ENCODE data around the gene DDAH2. TPM values are rescaled to one million over a fixed set of nuclear protein-coding genes. Genes with fewer than 3 reads are reported as not detected.

Gene DDAH2
- total RNA-seq, 2 donors from 2014 or later, result 55.6 to 56.2 TPM

DNA sequence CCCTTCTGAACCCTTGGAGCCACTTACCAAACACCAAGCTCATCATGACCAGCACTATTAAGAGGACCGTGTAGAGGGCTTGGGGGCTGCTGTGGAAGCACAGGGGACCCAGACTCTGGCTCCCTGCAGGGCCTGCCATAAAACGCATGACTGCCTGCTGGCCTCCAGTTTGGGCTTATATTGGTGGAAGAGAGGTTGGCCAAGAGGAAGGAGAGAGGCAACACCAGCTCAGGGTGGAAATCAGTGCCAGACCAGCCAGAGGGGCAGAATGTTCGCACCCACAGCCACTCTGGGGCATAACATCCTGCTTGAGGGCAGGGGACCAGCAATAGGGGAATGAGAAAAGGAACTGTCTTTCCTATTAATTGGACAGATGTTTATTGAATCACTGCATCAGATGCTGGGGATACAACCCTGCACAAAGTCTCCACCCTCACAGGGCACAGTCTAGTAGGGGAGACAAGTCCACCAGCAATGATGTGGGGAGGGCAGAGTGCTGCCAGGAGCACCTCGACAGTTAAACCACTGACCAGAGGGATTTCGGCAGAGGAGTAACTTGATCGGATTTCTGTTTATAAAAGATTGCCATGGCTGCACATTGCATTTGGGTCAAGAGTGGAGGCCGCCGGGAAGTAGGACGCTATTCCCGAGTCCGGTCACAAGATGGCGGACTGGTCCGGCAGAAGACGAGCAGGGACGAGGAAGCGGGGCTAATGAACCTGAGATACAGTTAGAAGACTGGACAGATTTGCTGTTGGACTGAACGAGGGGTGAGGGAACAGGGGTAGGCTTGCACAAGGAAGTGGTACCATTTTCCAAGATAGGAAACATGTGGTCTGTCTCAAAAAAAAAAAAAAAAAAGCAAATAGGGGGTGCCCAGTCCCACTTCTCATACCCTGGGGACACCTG is 48.6 kb downstream of the DDAH2 start, which contains the start of gene LY6G5C:
LY6G5C (minus strand) TSS at position 842 of the 909 bp plus-strand sequence; CDS start at position 148, 694 bp downstream.
- ATAC-seq, result peak; percentile 84 to 92
- intact Hi-C loops (cut with DNase I), result loop anchor here (5.0 to 10.0 kb wide), 3 partner anchors 152 to 274 kb away; partner anchors contain the start of genes NELFE (in 1 of the 2) and SKIC2 (in 1 of the 2)

GRCh38 chr6:31677955-31678354 is 51.1 kb downstream of the DDAH2 start:
- ATAC-seq (no peak), DNase-seq (no peak)
- intact Hi-C loops (cut with DNase I), result no loop called here

More for the DNA sequence above, 48.6 kb downstream of the DDAH2 start, which contains the start of gene LY6G5C:
- peak; percentile 86 for DNase-seq

Small RNAs within 50 kb of the gene (microRNA-seq; reads per million reads assigned to microRNA genes)
- 0 to 0.20 reads per million in 2 donors for gene MIR4646

Other genes with a start within 250 kb of the DDAH2 start
- 1 to 10 TPM; 2.1 to 2.2 TPM for gene MICB, start 231.2 kb downstream of the DDAH2 start, total RNA-seq
- not detected for gene MCCD1, start 200.3 kb downstream of the DDAH2 start, total RNA-seq
- gene DDX39B, start 187.3 kb downstream of the DDAH2 start, total RNA-seq, result 100 to 1,000 TPM; 188 to 224 TPM
- gene ATP6V1G2, start 182.7 kb downstream of the DDAH2 start, total RNA-seq, result 1 to 10 TPM; 1.9 to 2.7 TPM
- gene NFKBIL1, start 181.7 kb downstream of the DDAH2 start, total RNA-seq, result 10 to 100 TPM; 12.9 to 14.8 TPM
- not detected for gene LTA, start 157.0 kb downstream of the DDAH2 start, total RNA-seq
- under 1 TPM; 0.53 to 0.92 TPM for gene TNF, start 153.7 kb downstream of the DDAH2 start, total RNA-seq
- gene LTB, start 146.9 kb downstream of the DDAH2 start, total RNA-seq, result 1 to 10 TPM in 1 of 2 donors, under 1 TPM in 1; 0.84 to 1.4 TPM
- 10 to 100 TPM in 1 of 2 donors, 1 to 10 TPM in 1; 9.4 to 16.0 TPM for gene LST1, start 143.0 kb downstream of the DDAH2 start, total RNA-seq
- gene NCR3, start 136.3 kb downstream of the DDAH2 start, total RNA-seq, result under 1 TPM in 1 of 2 donors, not detected in 1; 0.47 TPM
- gene AIF1, start 114.1 kb downstream of the DDAH2 start, total RNA-seq, result 10 to 100 TPM; 17.0 to 37.4 TPM
- 100 to 1,000 TPM in 1 of 2 donors, 10 to 100 TPM in 1; 85.0 to 108 TPM for gene PRRC2A, start 108.6 kb downstream of the DDAH2 start, total RNA-seq
- 100 to 1,000 TPM; 206 to 294 TPM for gene BAG6, start 76.6 kb downstream of the DDAH2 start, total RNA-seq
- 1 to 10 TPM; 1.4 to 1.7 TPM for gene APOM, start 73.4 kb downstream of the DDAH2 start, total RNA-seq
- gene C6orf47, start 68.5 kb downstream of the DDAH2 start, total RNA-seq, result 10 to 100 TPM; 17.5 to 20.1 TPM
- 10 to 100 TPM; 12.3 to 15.7 TPM for gene GPANK1, start 64.3 kb downstream of the DDAH2 start, total RNA-seq
- 100 to 1,000 TPM in 1 of 2 donors, 10 to 100 TPM in 1; 84.8 to 116 TPM for gene CSNK2B, start 63.2 kb downstream of the DDAH2 start, total RNA-seq
- 1 to 10 TPM; 3.2 to 8.8 TPM for gene LY6G5B, start 59.3 kb downstream of the DDAH2 start, total RNA-seq
- 1 to 10 TPM; 2.2 to 2.5 TPM for gene LY6G5C, start 48.2 kb downstream of the DDAH2 start, total RNA-seq
- gene ABHD16A, start 26.0 kb downstream of the DDAH2 start, total RNA-seq, result 10 to 100 TPM; 33.5 to 36.3 TPM
- not detected for gene LY6G6F, start 22.4 kb downstream of the DDAH2 start, total RNA-seq
- gene LY6G6D, start 14.0 kb downstream of the DDAH2 start, total RNA-seq, result not detected
- not detected for gene LY6G6C, start 7.6 kb downstream of the DDAH2 start, total RNA-seq
- gene MPIG6B, start 5.9 kb downstream of the DDAH2 start, total RNA-seq, result under 1 TPM; 0.39 to 0.41 TPM
- 100 to 1,000 TPM; 151 to 196 TPM for gene CLIC1, start 7.2 kb upstream of the DDAH2 start, total RNA-seq
- 1 to 10 TPM; 2.6 to 3.0 TPM for gene MSH5, start 10.7 kb upstream of the DDAH2 start, total RNA-seq
- gene SAPCD1, start 33.4 kb upstream of the DDAH2 start, total RNA-seq, result under 1 TPM; 0.71 to 0.73 TPM
- 1 to 10 TPM; 4.8 to 6.2 TPM for gene VWA7, start 48.0 kb upstream of the DDAH2 start, total RNA-seq
- gene VARS1, start 66.5 kb upstream of the DDAH2 start, total RNA-seq, result 10 to 100 TPM; 24.8 to 39.3 TPM
- 10 to 100 TPM; 24.3 to 29.4 TPM for gene LSM2, start 77.7 kb upstream of the DDAH2 start, total RNA-seq
- gene HSPA1L, start 86.0 kb upstream of the DDAH2 start, total RNA-seq, result 1 to 10 TPM; 1.1 to 2.6 TPM
- gene HSPA1A, start 86.2 kb upstream of the DDAH2 start, total RNA-seq, result 100 to 1,000 TPM; 197 to 288 TPM
- 100 to 1,000 TPM; 142 to 192 TPM for gene HSPA1B, start 98.4 kb upstream of the DDAH2 start, total RNA-seq
- 10 to 100 TPM; 26.8 to 31.8 TPM for gene NEU1, start 133.5 kb upstream of the DDAH2 start, total RNA-seq
- gene SLC44A4, start 149.7 kb upstream of the DDAH2 start, total RNA-seq, result not detected
- gene EHMT2, start 168.4 kb upstream of the DDAH2 start, total RNA-seq, result 10 to 100 TPM; 12.9 to 20.2 TPM
- gene ZBTB12, start 172.8 kb upstream of the DDAH2 start, total RNA-seq, result 1 to 10 TPM; 2.5 to 4.6 TPM
- 10 to 100 TPM; 12.3 to 30.0 TPM for gene C2, start 198.4 kb upstream of the DDAH2 start, total RNA-seq
- 100 to 1,000 TPM in 1 of 2 donors, 10 to 100 TPM in 1; 50.3 to 113 TPM for gene CFB, start 216.8 kb upstream of the DDAH2 start, total RNA-seq
- 10 to 100 TPM; 39.8 to 53.7 TPM for gene NELFE, start 229.7 kb upstream of the DDAH2 start, total RNA-seq
- gene SKIC2, start 229.9 kb upstream of the DDAH2 start, total RNA-seq, result 10 to 100 TPM; 36.8 to 45.1 TPM
- gene DXO, start 242.8 kb upstream of the DDAH2 start, total RNA-seq, result 10 to 100 TPM; 12.8 to 20.9 TPM